ENCODE results near the gene KAT7. TPM values are rescaled to one million over a fixed set of nuclear protein-coding genes. Genes with fewer than 3 reads are reported as not detected.

Gene KAT7
- total and polyA plus RNA-seq, 2 of the 8 experiments (the other 6 are each of a cell fraction or from before 2014, with no cell fraction given): 90.9 to 139 TPM

DNA sequence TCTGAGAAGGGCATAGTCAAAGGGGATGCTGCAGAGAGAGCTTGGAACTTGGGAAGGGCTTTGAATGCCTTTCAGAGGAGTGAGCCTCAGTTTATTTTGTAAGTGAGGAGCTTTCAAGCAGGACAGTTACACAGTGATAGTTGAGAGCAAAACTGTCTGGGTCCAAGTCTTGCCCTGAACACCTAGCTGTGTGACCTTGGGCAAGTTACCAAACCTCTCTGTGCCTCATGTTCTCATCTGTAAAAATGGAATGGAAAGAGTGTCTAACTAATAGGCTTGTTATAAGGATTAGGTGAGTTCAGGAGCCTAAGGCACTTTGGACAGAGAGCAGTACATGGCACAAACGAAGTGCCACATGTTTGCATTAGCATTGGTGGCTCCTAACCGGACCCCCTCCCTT, 86.4 kb downstream of the KAT7 start:
- Histone ChIP-seq H3K27ac (ENCODE audit: low read depth, low read length) (no peak overlapping the region), H3K79me2 (ENCODE audit: control insufficient read depth in 1 of 2, insufficient read depth in 2 of 2, low read length in 2 of 2) (no peaks in the 10 kb centered on the region), H3K79me1 (ENCODE audit: low read depth, low read length) (no peaks in the 10 kb centered on the region), H4K20me1 (replicated peaks in 1 of 2; ENCODE audit: control insufficient read depth in 1 of 2, insufficient read depth in 2 of 2, low read length in 2 of 2) (no peaks in the 10 kb centered on the region), H3K23ac (ENCODE audit: insufficient read length) (no peak overlapping the region), H2BK20ac (ENCODE audit: low read length) (no peak overlapping the region), H4K91ac (replicated peaks; ENCODE audit: insufficient read length, low read length) (no peak overlapping the region), H3K18ac (ENCODE audit: extremely low read depth, low read length) (no peak overlapping the region), H2BK120ac (replicated peaks; ENCODE audit: low read depth, low read length) (no peak overlapping the region), H3K56ac (replicated peaks; ENCODE audit: insufficient read length, low read depth, low read length) (no peak overlapping the region), H4K8ac (ENCODE audit: extremely low read depth, insufficient read depth, low read length) (no peak overlapping the region), H3K27me3 (replicated peaks in 1 of 4; ENCODE audit: control insufficient read depth in 3 of 4, extremely low read depth in 1 of 4, insufficient read depth in 3 of 4, low read length in 3 of 4) (peaks cover 0 to 4% (median 0%) of the 10 kb centered on the region in 4 experiments; a peak in 2 of 7 replicates), H3K4me3 (ENCODE audit: extremely low read depth in 1 of 4, insufficient read depth in 2 of 4, low read depth in 3 of 4, low read length in 4 of 4) (no peak overlapping the region), H4K5ac (ENCODE audit: insufficient read length, low read depth, low read length) (no peak overlapping the region), H2AK5ac (ENCODE audit: low read depth, low read length) (no peak overlapping the region), H3K4ac (replicated peaks; ENCODE audit: insufficient read length, low read depth, low read length) (peak overlapping the region; percentile 76), H2BK12ac (ENCODE audit: low read depth, low read length) (no peak overlapping the region), H2BK5ac (ENCODE audit: low read depth, low read length) (no peak overlapping the region), H3K4me1 (replicated peaks in 1 of 4; ENCODE audit: control insufficient read depth in 3 of 4, insufficient read depth in 4 of 4, low read length in 3 of 4) (peaks cover 0 to 19% (median 14%) of the 10 kb centered on the region in 4 experiments; a peak in 6 of 7 replicates), H3K4me2 (ENCODE audit: insufficient read depth in 1 of 2, low read depth in 2 of 2, low read length in 2 of 2) (no peak overlapping the region), H3K14ac (ENCODE audit: insufficient read length) (no peak overlapping the region), H2AFZ (ENCODE audit: low read length) (no peak overlapping the region), H3K9me3 (ENCODE audit: insufficient read depth in 2 of 2, low read depth in 1 of 2, low read length in 1 of 2) (no peaks in the 10 kb centered on the region), H3K23me2 (ENCODE audit: low read depth, low read length) (no peaks in the 10 kb centered on the region), H3K9ac (replicated peaks in 1 of 4; ENCODE audit: extremely low read depth in 1 of 4, low read depth in 3 of 4, low read length in 3 of 4) (no peak overlapping the region), H2BK15ac (ENCODE audit: low read length) (no peak overlapping the region), H3K36me3 (ENCODE audit: control insufficient read depth in 2 of 4, insufficient read depth in 4 of 4, low read length in 3 of 4) (no peaks in the 10 kb centered on the region)
- no peak for TF ChIP-seq CHD1 (IDR thresholded peaks at IDR 0.05; ENCODE audit: low read depth, low read length)
- TF ChIP-seq HDAC2 (IDR thresholded peaks at IDR 0.05; ENCODE audit: borderline replicate concordance in 1 of 2, low read depth in 2 of 2, low read length in 2 of 2): peak in 1 of 2 experiments; percentile 61; a peak in 1 of 4 replicates
- TF ChIP-seq JUN (IDR thresholded peaks at IDR 0.05; ENCODE audit: low read depth, low read length): no peak
- no peak for TF ChIP-seq TEAD4 (IDR thresholded peaks at IDR 0.05; ENCODE audit: low read depth, low read length)
- peak; percentile 93; the same call in 1 of the 2 replicates for TF ChIP-seq KDM1A (IDR thresholded peaks at IDR 0.05; ENCODE audit: borderline replicate concordance, low read length)
- no peak for DNase-seq (ENCODE audit: low read depth in 1 of 2, low spot score in 2 of 2)
- POLR2A ChIA-PET (ENCODE audit: partially characterized antibody): interaction anchor here (1.1 to 2.3 kb wide), 2 partner anchors 92 to 124 kb away, joined by 3 to 7 read pairs; no protein-coding TSS in a partner anchor
- CTCF ChIA-PET (ENCODE audit: partially characterized antibody): interaction anchor here (0.6 to 13.4 kb wide), 6 partner anchors 9 to 437 kb away, joined by 3 to 217 read pairs (median 25); partner anchors contain the start of gene DLX3
- FAIRE-seq: no peak
- 90% methylated on average over 2 of the region's 2 CpGs; no CpG with 5 or more reads in 1 of the 2 experiments for WGBS, 2 experiments (ENCODE audit: extremely low coverage in 1 of 2, insufficient coverage in 1 of 2, insufficient read length in 1 of 2, insufficient replicate concordance in 2 of 2, low coverage in 1 of 2, low lambda C conversion rate in 2 of 2, missing lambda C conversion rate in 1 of 2)

All from H1 (cell line).